ENCODE measurements around the gene AMELX. TPM values are rescaled to one million over a fixed set of nuclear protein-coding genes. Genes with fewer than 3 reads are reported as not detected.

AMELX gene
- total RNA-seq, 1 donor from 2014 or later = not detected

- intact Hi-C loops (cut with DNase I) = no loop called here
- no peaks in the 10 kb centered on the region for H3K9me3 ChIP-seq
- TF ChIP-seq CTCF (IDR thresholded peaks at IDR 0.05) = no peak
- ATAC-seq = no peak
- H3K27ac ChIP-seq = no peak overlapping the region
- H3K4me1 ChIP-seq = no peaks in the 10 kb centered on the region
- H3K27me3 ChIP-seq (ENCODE audit: low read depth) = no peaks in the 10 kb centered on the region
- DNase-seq = no peak
- H3K36me3 ChIP-seq = no peaks in the 10 kb centered on the region
- no peak overlapping the region for H3K4me3 ChIP-seq
Measured at GRCh38 chrX:11304829-11305228, 11.6 kb downstream of the AMELX start.

DNA sequence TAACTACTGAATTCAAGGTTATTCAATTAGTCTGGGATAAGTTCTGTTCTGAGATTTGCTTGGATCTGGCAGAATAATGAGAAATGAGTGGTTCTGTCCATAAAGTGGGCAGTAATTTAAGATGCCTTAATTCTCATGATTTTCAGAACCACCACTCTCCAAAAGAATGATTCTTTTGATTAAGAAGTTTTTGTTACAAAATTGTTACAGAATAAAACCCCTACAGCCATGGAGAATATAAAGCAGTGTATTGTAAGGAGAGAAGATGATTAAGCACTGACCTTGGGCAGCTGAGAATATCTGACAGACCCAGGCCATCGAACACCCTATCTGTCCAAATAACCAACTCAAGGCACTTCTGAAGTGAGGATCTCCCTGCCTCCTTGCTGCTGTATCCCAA is 12.4 kb downstream of the AMELX start:
- DNase-seq (no peak), ATAC-seq (no peak)
- intact Hi-C loops (cut with DNase I) = no loop called here
- H3K27me3 ChIP-seq (ENCODE audit: low read depth) = no peaks in the 10 kb centered on the region
- no peak for TF ChIP-seq CTCF (IDR thresholded peaks at IDR 0.05)
- no peak overlapping the region for H3K4me3 ChIP-seq
- no peaks in the 10 kb centered on the region for H3K9me3 ChIP-seq
- H3K36me3 ChIP-seq = no peaks in the 10 kb centered on the region
- no peak overlapping the region for H3K27ac ChIP-seq
- H3K4me1 ChIP-seq = no peaks in the 10 kb centered on the region

DNA sequence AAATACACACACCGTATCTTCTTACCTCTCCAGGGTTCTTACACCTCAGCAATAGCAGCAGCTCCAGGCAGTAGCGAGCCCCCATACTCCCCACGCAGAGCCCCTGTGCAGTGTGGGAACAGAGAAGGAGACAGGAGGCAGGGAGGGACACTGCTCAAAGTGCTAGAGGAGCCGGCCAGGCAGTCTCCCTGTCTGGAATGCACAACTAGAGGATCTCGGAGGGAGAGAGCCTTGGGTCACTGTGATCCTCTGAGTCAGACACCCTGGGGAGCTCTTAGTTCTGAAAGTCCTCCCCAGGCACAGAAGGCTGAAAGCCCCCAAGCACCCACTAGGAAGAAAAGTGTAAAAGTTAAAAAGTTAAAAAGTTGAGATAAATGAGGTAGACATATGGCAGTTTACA is 16.0 kb downstream of the AMELX start:
- no peak overlapping the region for H3K27ac ChIP-seq
- H3K27me3 ChIP-seq (ENCODE audit: low read depth) = no peaks in the 10 kb centered on the region
- ATAC-seq = no peak
- no peaks in the 10 kb centered on the region for H3K9me3 ChIP-seq
- H3K4me3 ChIP-seq = no peak overlapping the region
- intact Hi-C loops (cut with DNase I) = no loop called here
- no peak for DNase-seq
- TF ChIP-seq CTCF (IDR thresholded peaks at IDR 0.05) = no peak
- H3K36me3 ChIP-seq = no peaks in the 10 kb centered on the region
- no peaks in the 10 kb centered on the region for H3K4me1 ChIP-seq

GRCh38 chrX:11311706-11312105 is 18.5 kb downstream of the AMELX start:
- ATAC-seq (no peak), DNase-seq (no peak)
- no peak overlapping the region for H3K27ac ChIP-seq
- intact Hi-C loops (cut with DNase I) = no loop called here
- H3K27me3 ChIP-seq (ENCODE audit: low read depth) = no peaks in the 10 kb centered on the region
- no peaks in the 10 kb centered on the region for H3K36me3 ChIP-seq
- no peak for TF ChIP-seq CTCF (IDR thresholded peaks at IDR 0.05)
- no peaks in the 10 kb centered on the region for H3K9me3 ChIP-seq
- no peaks in the 10 kb centered on the region for H3K4me1 ChIP-seq
- H3K4me3 ChIP-seq = no peak overlapping the region

- ATAC-seq (no peak), DNase-seq (no peak)
- intact Hi-C loops (cut with DNase I) = no loop called here
- no peaks in the 10 kb centered on the region for H3K36me3 ChIP-seq
- H3K27ac ChIP-seq = no peak overlapping the region
- no peaks in the 10 kb centered on the region for H3K9me3 ChIP-seq
- H3K4me1 ChIP-seq = no peaks in the 10 kb centered on the region
- no peaks in the 10 kb centered on the region for H3K27me3 ChIP-seq (ENCODE audit: low read depth)
- TF ChIP-seq CTCF (IDR thresholded peaks at IDR 0.05) = no peak
- H3K4me3 ChIP-seq = no peak overlapping the region
Measured at GRCh38 chrX:11319806-11320520, 26.8 kb downstream of the AMELX start.

All from lower lobe of right lung (tissue), 2 donors.